ENCODE measurements around the gene FUT3.

Gene FUT3

DNA sequence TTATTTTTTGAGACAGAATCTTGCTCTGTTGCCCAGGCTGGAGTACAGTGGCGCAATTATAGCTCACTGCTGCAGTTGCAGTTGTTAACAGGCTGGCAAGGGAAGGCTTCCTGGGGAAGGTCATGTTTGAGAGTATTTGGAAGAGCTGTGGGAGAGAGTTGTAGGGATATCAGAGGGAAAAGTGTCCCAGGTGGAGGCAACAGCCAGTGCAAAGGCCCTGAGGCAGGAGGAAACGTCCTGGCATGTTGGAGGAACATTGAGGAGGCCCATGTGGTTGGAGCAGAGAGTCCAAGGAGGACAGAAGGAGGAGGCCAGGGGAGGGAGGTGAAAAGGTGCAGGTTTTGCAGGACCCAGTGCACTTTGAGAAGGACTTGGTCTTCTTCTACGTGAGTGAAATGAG lies 58.1 kb downstream of the FUT3 start:
- Histone ChIP-seq H3K9ac (no peak overlapping the region), H4K20me1 (ENCODE audit: insufficient read depth) (no peaks in the 10 kb centered on the region), H3K27me3 (ENCODE audit: insufficient read depth, low read depth) (no peaks in the 10 kb centered on the region), H3K79me2 (ENCODE audit: insufficient read depth, low read depth) (no peaks in the 10 kb centered on the region), H2AFZ (ENCODE audit: low read depth) (no peak overlapping the region), H3K36me3 (ENCODE audit: insufficient read depth) (no peaks in the 10 kb centered on the region), H3K27ac (no peak overlapping the region), H3K4me1 (ENCODE audit: low read depth, poor library complexity, severe bottlenecking) (peaks cover 5% of the 10 kb centered on the region), H3K4me2 (no peak overlapping the region), H3K4me3 (IDR thresholded peaks at IDR 0.05; ENCODE audit: insufficient read depth, low read depth, low read length) (no peak overlapping the region)
- TF ChIP-seq, protein P1, sequence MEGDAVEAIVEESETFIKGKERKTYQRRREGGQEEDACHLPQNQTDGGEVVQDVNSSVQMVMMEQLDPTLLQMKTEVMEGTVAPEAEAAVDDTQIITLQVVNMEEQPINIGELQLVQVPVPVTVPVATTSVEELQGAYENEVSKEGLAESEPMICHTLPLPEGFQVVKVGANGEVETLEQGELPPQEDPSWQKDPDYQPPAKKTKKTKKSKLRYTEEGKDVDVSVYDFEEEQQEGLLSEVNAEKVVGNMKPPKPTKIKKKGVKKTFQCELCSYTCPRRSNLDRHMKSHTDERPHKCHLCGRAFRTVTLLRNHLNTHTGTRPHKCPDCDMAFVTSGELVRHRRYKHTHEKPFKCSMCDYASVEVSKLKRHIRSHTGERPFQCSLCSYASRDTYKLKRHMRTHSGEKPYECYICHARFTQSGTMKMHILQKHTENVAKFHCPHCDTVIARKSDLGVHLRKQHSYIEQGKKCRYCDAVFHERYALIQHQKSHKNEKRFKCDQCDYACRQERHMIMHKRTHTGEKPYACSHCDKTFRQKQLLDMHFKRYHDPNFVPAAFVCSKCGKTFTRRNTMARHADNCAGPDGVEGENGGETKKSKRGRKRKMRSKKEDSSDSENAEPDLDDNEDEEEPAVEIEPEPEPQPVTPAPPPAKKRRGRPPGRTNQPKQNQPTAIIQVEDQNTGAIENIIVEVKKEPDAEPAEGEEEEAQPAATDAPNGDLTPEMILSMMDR (conservative IDR thresholded peaks at IDR 0.05; ENCODE audit: low read depth, low read length): no peak
